A549 treated with CpdA at 1 μM for 4 hours (cell line): Measurements from ENCODE around the gene TBC1D3K. TPM values are rescaled to one million over a fixed set of nuclear protein-coding genes. Genes with fewer than 3 reads are reported as not detected.

Experiments
- total RNA-seq: library from RNA; stranded (reverse); fragments of 200-300 nt; extraction: Qiagen RNA extraction; gene quantifications from 5 replicates; pipeline ENCODE4 v1.2.3, GENCODE V29; 2022; ENCODE audit warnings: low read depth

Gene TBC1D3K
- total RNA-seq = not detected in 5 replicates

GRCh38 chr17:37924115-37924514 lies at the start of gene TBC1D3K:
Gene TBC1D3K (plus strand): TSS chr17:37924415. CDS start chr17:37926000, 1,585 bp downstream.

Other genes starting within 250 kb of the TBC1D3K start
- gene HNF1B, start 179.4 kb upstream of the TBC1D3K start, total RNA-seq = 26.3 to 30.4 TPM (median 27.5 TPM) in 5 replicates
- 9.3 to 13.3 TPM (median 12.2 TPM) in 5 replicates for gene TBC1D3L, start 64.6 kb downstream of the TBC1D3K start, total RNA-seq
- gene TBC1D3D, start 79.6 kb downstream of the TBC1D3K start, total RNA-seq = 0.08 to 0.15 TPM in 2 of 5 replicates, not detected in the others
- gene TBC1D3C, start 144.2 kb downstream of the TBC1D3K start, total RNA-seq = not detected in 5 replicates
- gene TBC1D3E, start 203.5 kb downstream of the TBC1D3K start, total RNA-seq = not detected in 5 replicates